NCI-H2029 (cell line): ENCODE results near the gene KCNQ4.

Source experiments
- DNase-seq: peaks from one replicate; lab custom pipeline; 2025; lab: John Stamatoyannopoulos, UW

Gene KCNQ4

GRCh38 chr1:40861224-40862003, 77.8 kb downstream of the KCNQ4 start:
- peak; percentile 87 for DNase-seq

- peak; percentile 100 for DNase-seq
These were observed 78.6 kb downstream of the KCNQ4 start, which contains the start of gene CITED4 for GRCh38 chr1:40862008-40862863. Gene CITED4 (minus strand): TSS chr1:40862363. CDS start chr1:40862127, 236 bp downstream.

- peak; percentile 100 for DNase-seq
These were observed 84.6 kb downstream of the KCNQ4 start for GRCh38 chr1:40868051-40868723.

GRCh38 chr1:40870135-40870728, 86.6 kb downstream of the KCNQ4 start:
- no peak for DNase-seq

- no peak for DNase-seq
These were observed 88.7 kb downstream of the KCNQ4 start for GRCh38 chr1:40872276-40872675.

GRCh38 chr1:40873863-40874472, 90.4 kb downstream of the KCNQ4 start:
- no peak for DNase-seq

GRCh38 chr1:40876436-40876761, 92.8 kb downstream of the KCNQ4 start:
- DNase-seq = no peak

- DNase-seq = no peak
These were observed 93.3 kb downstream of the KCNQ4 start for GRCh38 chr1:40876891-40877290.

GRCh38 chr1:40877698-40878097, 94.1 kb downstream of the KCNQ4 start:
- peak; percentile 100 for DNase-seq

- no peak for DNase-seq
These were observed 95.3 kb downstream of the KCNQ4 start for GRCh38 chr1:40878906-40879305.

GRCh38 chr1:40879482-40880175, 96.0 kb downstream of the KCNQ4 start:
- no peak for DNase-seq

- DNase-seq = no peak
These were observed 97.4 kb downstream of the KCNQ4 start for GRCh38 chr1:40880813-40881549.

- DNase-seq = no peak
These were observed 100.6 kb downstream of the KCNQ4 start for GRCh38 chr1:40884055-40884795.

GRCh38 chr1:40886318-40887011, 102.9 kb downstream of the KCNQ4 start:
- no peak for DNase-seq

- DNase-seq = no peak
These were observed 103.4 kb downstream of the KCNQ4 start for GRCh38 chr1:40887012-40887378.

- DNase-seq = no peak
These were observed 104.1 kb downstream of the KCNQ4 start for GRCh38 chr1:40887652-40888051.
